ENCODE results near the gene DIAPH3.

The DIAPH3 gene

DNA sequence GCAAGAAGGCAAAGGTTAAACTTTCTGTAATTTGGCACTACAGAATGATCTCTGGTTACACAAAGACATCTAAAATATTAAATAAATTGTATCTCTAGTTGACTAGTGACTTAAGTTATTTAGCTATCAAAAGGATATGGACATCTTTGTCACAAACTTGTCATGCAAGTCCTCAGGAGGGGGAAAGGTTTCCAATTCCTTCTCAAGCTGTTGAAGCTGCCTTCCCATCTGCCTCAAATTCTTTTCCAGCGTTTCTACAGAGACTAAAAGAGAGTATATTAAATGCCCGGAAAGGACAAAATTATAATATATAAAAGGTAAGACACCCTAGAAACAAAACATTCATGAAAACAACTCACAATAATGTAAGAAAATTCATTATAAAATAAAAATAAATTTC lies 324.5 kb downstream of the DIAPH3 start:
- DNase-seq (ENCODE audit: extremely low spot score), result no peak
- TF ChIP-seq, protein P1, sequence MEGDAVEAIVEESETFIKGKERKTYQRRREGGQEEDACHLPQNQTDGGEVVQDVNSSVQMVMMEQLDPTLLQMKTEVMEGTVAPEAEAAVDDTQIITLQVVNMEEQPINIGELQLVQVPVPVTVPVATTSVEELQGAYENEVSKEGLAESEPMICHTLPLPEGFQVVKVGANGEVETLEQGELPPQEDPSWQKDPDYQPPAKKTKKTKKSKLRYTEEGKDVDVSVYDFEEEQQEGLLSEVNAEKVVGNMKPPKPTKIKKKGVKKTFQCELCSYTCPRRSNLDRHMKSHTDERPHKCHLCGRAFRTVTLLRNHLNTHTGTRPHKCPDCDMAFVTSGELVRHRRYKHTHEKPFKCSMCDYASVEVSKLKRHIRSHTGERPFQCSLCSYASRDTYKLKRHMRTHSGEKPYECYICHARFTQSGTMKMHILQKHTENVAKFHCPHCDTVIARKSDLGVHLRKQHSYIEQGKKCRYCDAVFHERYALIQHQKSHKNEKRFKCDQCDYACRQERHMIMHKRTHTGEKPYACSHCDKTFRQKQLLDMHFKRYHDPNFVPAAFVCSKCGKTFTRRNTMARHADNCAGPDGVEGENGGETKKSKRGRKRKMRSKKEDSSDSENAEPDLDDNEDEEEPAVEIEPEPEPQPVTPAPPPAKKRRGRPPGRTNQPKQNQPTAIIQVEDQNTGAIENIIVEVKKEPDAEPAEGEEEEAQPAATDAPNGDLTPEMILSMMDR (IDR thresholded peaks at IDR 0.05; ENCODE audit: control extremely low read depth, extremely low read depth, low read depth, missing control alignments), result no peak
- ChIA-PET POLR2A (no interaction called here), CTCF (interaction anchor here (1.0 to 3.7 kb wide), 6 partner anchors 10 to 68 kb away, joined by 3 to 18 read pairs (median 4); no protein-coding TSS in a partner anchor)

DNA sequence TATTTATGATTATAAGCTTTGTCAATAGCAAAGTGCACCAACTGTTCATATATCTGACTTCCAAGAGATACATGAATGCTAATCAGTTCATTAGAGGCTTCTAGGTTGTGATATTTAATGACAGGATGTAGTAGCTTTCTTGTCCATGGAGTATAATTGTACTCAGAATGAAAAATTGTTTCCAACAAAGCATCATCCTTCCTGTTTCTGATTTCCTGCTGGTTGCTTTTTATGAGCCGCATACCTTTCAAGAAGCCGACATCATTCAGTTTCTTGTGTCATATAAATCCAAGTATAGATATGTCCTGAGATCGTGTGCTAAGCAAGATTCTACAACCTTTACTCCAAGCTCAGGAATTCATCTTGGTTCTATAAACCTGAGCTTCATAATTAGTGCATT lies 326.6 kb downstream of the DIAPH3 start:
- DNase-seq (ENCODE audit: extremely low spot score), result no peak
- TF ChIP-seq, protein P1 (IDR thresholded peaks at IDR 0.05; ENCODE audit: control extremely low read depth, extremely low read depth, low read depth, missing control alignments), result no peak
- CTCF ChIA-PET, result interaction anchor here (1.0 to 3.7 kb wide), 4 partner anchors 8 to 159 kb away, joined by 3 to 18 read pairs (median 6); no protein-coding TSS in a partner anchor
- POLR2A ChIA-PET, result no interaction called here

DNA sequence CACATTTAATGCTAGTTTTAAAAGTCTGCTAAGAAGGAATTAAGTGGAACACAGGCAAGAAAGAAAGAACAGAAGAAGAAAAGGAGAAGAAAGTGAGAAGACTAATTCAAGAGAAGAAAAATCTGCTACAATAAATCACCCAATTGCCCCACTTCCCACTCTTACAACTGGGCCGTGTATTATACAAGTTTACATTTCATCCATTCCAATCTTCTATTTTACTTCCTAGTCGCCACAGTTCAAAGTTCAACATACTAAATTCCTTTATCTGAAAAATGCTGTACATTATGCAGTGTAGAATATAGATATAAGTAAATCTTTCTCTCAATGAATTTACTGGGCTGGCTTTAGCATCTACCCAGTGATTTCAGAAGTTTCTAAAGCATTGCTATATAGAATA lies 328.2 kb downstream of the DIAPH3 start:
- TF ChIP-seq, protein P1 (IDR thresholded peaks at IDR 0.05; ENCODE audit: control extremely low read depth, extremely low read depth, low read depth, missing control alignments), result no peak
- no peak for DNase-seq (ENCODE audit: extremely low spot score)
- ChIA-PET CTCF (no interaction called here), POLR2A (no interaction called here)

DNA sequence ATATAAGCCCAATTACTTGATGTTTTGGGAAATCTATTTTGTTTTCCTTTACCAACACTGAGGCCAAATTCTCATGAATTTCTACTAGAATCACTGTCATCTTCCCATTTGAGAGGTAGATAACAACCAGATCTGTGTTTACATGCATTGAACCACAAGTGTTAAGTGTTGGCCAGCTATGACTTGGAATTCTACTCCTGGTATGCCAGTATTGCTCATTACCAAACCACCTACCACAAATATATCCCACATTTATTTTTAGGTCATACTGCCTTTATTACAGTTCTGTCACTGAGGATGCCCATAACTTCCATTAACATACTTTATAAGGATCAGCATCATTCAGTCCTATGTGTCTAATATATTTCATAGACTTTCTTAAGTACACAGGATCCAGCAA lies 328.9 kb downstream of the DIAPH3 start:
- ChIA-PET CTCF (no interaction called here), POLR2A (no interaction called here)
- TF ChIP-seq, protein P1 (IDR thresholded peaks at IDR 0.05; ENCODE audit: control extremely low read depth, extremely low read depth, low read depth, missing control alignments), result no peak
- DNase-seq (ENCODE audit: extremely low spot score), result no peak

DNA sequence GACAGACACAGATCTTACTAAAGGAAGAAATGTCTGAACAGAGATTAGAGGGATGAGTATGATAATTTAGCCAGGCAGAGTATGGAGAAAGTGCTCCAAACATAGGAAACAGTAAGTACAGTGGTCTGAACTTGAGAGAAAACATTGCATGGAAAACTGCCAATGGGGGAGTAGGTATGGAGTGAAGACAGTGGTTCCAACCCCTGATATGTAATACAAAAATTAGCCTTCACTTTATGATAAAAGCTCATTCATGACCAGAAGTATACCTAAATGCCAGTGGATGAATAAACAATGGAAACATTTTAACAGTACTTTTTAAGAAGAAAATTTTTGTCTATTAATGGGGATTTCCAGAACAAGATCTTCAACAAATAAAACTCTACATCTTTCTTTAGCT lies 334.0 kb downstream of the DIAPH3 start:
- ChIA-PET CTCF (interaction anchor here (1.2 to 3.5 kb wide), 5 partner anchors 9 to 25 kb away, joined by 3 to 18 read pairs (median 4); no protein-coding TSS in a partner anchor), POLR2A (no interaction called here)
- TF ChIP-seq, protein P1 (IDR thresholded peaks at IDR 0.05; ENCODE audit: control extremely low read depth, extremely low read depth, low read depth, missing control alignments), result no peak
- DNase-seq (ENCODE audit: extremely low spot score), result no peak

DNA sequence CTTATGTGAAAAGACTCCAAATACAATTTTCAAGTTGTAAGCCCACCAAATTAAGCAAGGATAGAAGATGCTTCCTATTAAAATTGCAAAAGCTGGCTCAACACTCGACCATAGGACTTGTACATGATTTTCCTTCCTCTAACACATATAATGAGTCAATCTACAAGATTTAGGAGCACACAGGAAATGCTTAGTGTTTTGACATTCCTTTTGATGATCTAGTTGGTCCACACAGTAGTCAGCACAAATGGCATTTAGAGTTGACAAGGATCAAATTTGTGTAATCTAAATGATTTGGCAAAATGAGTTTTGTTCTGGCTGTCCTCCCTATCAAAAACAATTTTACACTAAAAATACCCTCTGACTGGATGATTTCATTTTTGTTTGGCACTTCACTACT lies 340.2 kb downstream of the DIAPH3 start:
- ChIA-PET POLR2A (no interaction called here), CTCF (interaction anchor here (1.6 kb wide), 1 partner anchor 14 kb away, joined by 5 read pairs; no protein-coding TSS in a partner anchor)
- TF ChIP-seq, protein P1 (IDR thresholded peaks at IDR 0.05; ENCODE audit: control extremely low read depth, extremely low read depth, low read depth, missing control alignments), result no peak
- DNase-seq (ENCODE audit: extremely low spot score), result no peak

DNA sequence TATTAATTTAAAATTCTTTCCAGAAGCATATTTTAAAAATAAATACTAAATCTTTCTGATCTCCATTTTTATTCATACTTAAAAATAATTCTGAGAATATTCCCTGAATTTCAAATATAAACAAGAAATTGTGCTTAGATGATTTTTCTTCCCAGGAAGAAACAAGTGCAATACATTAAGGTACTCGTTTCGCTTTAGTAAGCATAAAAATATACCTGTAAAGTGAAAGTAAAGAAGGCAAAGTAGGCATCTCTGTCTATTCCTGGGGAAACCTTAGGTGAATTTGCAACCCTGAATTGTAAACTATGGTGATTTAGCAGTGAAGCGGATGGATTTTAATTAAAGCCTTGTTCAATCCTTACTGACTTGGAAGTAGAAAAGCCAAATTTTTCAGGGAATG lies 354.2 kb downstream of the DIAPH3 start:
- ChIA-PET POLR2A (no interaction called here), CTCF (no interaction called here)
- DNase-seq (ENCODE audit: extremely low spot score), result no peak
- TF ChIP-seq, protein P1 (IDR thresholded peaks at IDR 0.05; ENCODE audit: control extremely low read depth, extremely low read depth, low read depth, missing control alignments), result no peak

All from GM10248 (cell line).